ENCODE measurements around the gene PACRG.

Gene PACRG

DNA sequence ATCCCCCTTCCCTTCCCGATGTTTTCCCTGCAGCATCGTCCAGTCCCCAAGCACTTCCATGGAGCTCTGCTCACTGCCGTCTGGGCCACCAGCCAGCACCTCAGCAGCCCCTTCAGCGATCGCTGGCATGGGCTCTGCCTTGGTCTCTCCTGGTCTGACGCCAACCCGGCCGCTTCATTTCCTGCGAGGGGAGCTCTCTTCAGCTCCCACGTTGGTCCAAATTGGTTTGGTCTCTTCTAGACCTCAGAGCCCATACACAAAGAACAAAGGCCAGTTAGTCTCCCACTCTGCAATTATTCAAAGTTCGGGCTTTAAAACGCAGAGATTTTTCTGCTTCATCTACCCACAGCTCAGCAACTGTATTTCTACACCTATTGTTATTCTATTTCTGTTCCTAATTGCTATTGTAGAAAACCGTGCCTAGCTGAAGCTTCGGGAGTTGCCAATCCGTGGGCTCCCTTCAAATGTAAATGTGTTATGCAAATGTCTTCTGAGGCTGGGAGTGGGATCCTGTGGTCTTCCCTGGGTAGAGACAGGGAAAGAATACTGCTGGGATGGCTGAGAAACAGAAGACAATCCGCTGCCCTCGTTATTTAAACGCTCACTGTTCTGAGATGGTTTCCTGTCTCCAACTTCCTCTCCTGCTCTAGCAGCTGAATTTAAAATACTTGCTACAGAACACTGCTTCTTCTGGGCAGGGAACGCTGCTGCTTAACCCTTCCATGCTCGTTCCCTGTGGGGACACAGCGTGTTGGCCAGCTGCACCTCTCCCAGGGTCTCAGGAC, 532.5 kb downstream of the PACRG start:
- DNase-seq: no peak
- Histone ChIP-seq H3K36me3 (no peaks in the 10 kb centered on the region), H3K27ac (no peak overlapping the region), H3K9me3 (no peaks in the 10 kb centered on the region), H3K4me3 (peak overlapping the region; percentile 22 to 29), H3K27me3 (no peaks in the 10 kb centered on the region), H3K4me1 (peaks cover 0 to 18% (median 12%) of the 10 kb centered on the region in 4 donors)
- intact Hi-C loops (cut with DNase I; ENCODE audit: low total_unique reads): no loop called here
- TF ChIP-seq, protein P1, sequence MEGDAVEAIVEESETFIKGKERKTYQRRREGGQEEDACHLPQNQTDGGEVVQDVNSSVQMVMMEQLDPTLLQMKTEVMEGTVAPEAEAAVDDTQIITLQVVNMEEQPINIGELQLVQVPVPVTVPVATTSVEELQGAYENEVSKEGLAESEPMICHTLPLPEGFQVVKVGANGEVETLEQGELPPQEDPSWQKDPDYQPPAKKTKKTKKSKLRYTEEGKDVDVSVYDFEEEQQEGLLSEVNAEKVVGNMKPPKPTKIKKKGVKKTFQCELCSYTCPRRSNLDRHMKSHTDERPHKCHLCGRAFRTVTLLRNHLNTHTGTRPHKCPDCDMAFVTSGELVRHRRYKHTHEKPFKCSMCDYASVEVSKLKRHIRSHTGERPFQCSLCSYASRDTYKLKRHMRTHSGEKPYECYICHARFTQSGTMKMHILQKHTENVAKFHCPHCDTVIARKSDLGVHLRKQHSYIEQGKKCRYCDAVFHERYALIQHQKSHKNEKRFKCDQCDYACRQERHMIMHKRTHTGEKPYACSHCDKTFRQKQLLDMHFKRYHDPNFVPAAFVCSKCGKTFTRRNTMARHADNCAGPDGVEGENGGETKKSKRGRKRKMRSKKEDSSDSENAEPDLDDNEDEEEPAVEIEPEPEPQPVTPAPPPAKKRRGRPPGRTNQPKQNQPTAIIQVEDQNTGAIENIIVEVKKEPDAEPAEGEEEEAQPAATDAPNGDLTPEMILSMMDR (IDR thresholded peaks at IDR 0.05): no peak

DNA sequence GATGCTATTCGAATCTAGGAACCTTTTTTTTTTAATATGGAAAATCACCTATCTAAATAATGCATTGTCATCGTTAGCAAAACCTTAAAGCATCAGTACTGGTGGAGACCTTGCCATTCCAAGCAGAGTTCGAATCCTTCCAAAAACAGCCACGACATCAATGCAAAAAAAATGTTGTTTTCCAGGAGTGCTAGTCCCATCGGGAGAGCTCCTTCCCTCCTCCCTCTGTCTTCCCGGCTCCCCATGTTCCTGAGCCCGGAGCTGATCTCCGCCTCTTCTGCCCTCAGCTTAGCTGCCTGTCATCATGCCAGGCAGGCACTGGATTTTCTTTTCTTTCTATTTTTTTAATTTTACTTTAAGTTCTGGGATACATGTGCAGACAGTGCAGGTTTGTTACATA, 533.1 kb downstream of the PACRG start:
- H3K27ac ChIP-seq: no peak overlapping the region
- H3K27me3 ChIP-seq: no peaks in the 10 kb centered on the region
- H3K4me1 ChIP-seq: peaks cover 0 to 18% (median 12%) of the 10 kb centered on the region in 4 donors
- TF ChIP-seq, protein P1 (IDR thresholded peaks at IDR 0.05): no peak
- intact Hi-C loops (cut with DNase I; ENCODE audit: low total_unique reads): no loop called here
- H3K36me3 ChIP-seq: no peaks in the 10 kb centered on the region
- H3K4me3 ChIP-seq: peak overlapping the region; percentile 22 to 29
- H3K9me3 ChIP-seq: no peaks in the 10 kb centered on the region
- DNase-seq: no peak

DNA sequence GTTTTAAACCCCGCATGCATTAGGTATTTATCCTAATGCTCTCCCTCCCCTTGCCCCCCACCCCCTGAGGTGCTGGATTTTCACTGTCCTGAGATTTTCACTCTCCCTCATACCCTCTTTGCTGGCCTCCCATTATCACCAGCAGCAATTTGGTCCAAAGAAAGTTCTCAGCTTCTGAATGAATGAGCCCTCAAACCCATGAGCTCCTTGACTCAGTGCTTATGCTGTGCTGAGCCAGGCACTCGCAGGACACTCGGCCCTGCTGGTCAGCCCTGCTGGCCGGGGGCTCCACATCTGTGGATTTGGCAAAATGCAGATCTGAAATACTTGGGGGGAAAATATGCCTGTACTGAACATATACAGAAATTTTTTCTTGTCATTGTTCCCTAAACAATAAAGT, 533.6 kb downstream of the PACRG start:
- DNase-seq: no peak
- TF ChIP-seq, protein P1 (IDR thresholded peaks at IDR 0.05): no peak
- Histone ChIP-seq H3K36me3 (no peaks in the 10 kb centered on the region), H3K4me3 (no peak overlapping the region), H3K27ac (no peak overlapping the region), H3K9me3 (no peaks in the 10 kb centered on the region), H3K27me3 (no peaks in the 10 kb centered on the region), H3K4me1 (peaks cover 0 to 18% (median 12%) of the 10 kb centered on the region in 4 donors)
- intact Hi-C loops (cut with DNase I; ENCODE audit: low total_unique reads): no loop called here

DNA sequence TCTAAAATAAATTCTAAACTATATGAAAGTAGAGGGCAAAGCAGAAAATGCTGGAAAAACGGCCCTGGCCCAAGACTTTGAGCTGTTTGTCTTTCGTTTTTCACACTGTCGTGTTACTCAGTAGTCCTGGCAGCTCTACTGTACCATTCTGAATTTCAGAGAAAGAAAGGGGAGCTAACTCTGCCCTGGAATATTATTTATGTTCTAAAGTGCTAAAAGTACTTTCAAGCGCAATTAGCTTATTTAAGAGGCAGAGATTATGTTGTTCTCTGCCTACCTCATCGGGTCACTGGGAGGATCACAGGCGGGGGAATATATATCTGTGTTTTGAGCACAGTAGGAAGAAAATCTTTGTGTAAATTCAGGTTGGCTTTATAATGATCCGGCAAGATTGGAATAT, 534.3 kb downstream of the PACRG start:
- H3K27ac ChIP-seq: no peak overlapping the region
- DNase-seq: no peak
- H3K4me3 ChIP-seq: no peak overlapping the region
- no peaks in the 10 kb centered on the region for H3K9me3 ChIP-seq
- intact Hi-C loops (cut with DNase I; ENCODE audit: low total_unique reads): no loop called here
- peaks cover 0 to 18% (median 12%) of the 10 kb centered on the region in 4 donors for H3K4me1 ChIP-seq
- no peaks in the 10 kb centered on the region for H3K27me3 ChIP-seq
- no peaks in the 10 kb centered on the region for H3K36me3 ChIP-seq
- TF ChIP-seq, protein P1 (IDR thresholded peaks at IDR 0.05): no peak

DNA sequence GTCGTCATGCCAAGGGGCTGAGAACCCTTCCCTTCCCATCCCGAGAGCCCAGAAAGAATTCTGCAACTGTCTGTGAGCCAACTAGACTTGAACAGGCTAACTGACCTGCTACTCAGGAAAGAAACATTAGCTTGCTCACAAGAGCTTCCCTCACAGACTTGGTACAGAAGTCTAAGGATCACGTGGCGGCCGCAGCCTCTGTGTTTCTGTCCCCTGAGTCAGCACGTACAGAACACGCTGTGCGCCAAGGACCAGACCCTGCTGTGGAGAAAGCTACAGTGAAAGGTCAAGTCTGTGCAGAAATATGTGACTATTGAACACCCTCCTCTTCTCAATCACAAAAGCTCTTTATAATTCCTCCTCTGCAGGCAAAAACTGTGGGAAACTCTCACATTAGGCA, 535.4 kb downstream of the PACRG start:
- peaks cover 0 to 18% (median 12%) of the 10 kb centered on the region in 4 donors for H3K4me1 ChIP-seq
- no peak overlapping the region for H3K27ac ChIP-seq
- no peaks in the 10 kb centered on the region for H3K9me3 ChIP-seq
- no peak overlapping the region for H3K4me3 ChIP-seq
- no peaks in the 10 kb centered on the region for H3K27me3 ChIP-seq
- TF ChIP-seq, protein P1 (IDR thresholded peaks at IDR 0.05): no peak
- no peak for DNase-seq
- intact Hi-C loops (cut with DNase I; ENCODE audit: low total_unique reads): no loop called here
- no peaks in the 10 kb centered on the region for H3K36me3 ChIP-seq
